Fibroblast of pulmonary artery (primary cell): ENCODE data around the gene CLTA.

Experiments used
- DNase-seq: peaks from one replicate; pipeline ENCODE4 v3.0.0-alpha.2; 2010; ENCODE audit warnings: low read depth
- H3K4me3 ChIP-seq: replicated peaks from 2 replicates; pipeline ENCODE4 v1.5.1; 2011; ENCODE audit warnings: low read depth, mild to moderate bottlenecking, control low read depth, low read length, moderate library complexity
- TF ChIP-seq, protein P1 (sequence below): IDR thresholded peaks from 2 replicates; pipeline ENCODE4 v1.5.1; 2011; ENCODE audit warnings: mild to moderate bottlenecking, control low read depth, low read length, inconsistent platforms; ENCODE audit errors: missing control alignments

The CLTA gene

DNA sequence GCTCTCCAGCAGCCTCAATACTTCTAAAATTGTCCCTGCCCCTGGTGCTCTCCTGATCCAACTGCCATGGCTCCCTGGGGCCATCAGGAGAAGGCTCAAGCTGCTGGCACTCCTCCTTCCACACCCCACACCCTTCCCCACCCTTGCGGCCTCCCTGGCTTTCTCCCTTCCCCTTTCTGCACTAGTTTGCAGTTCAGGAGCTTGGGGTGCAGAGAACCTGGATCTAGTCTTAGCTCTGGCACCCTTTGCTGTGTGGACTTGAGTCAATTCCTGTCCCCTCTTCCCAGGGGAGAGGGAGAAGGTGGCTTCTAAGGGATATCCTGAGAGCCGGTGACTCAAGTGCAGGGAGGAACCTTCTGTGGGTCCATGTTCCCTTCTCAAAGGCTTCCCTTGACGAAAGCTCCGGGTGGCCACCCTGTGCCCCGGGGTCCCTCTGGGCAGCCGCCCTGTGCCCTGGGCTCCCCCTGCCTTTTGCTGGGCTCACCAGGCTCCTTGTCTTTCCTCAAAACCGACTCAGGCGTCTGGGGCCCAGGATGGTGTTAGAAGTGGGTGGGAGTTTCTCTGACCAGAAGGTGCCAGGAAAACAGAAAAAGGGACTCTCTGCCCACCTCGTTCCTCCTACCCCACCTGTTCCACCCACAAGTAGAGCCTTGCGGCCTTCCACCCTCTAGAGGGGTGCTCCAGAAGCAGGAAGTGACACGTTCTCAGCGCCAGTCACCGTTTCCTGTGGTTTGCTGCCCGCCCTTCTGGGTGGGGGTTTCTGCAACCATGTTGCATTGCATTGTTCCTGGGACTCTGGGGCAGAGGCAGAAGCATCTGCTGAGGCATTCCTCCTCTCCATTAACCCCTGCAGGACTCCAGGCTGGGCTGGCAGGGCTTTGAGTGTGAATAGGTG, 39.2 kb upstream of the CLTA start:
- peak; percentile 85 for DNase-seq
- TF ChIP-seq, protein P1, sequence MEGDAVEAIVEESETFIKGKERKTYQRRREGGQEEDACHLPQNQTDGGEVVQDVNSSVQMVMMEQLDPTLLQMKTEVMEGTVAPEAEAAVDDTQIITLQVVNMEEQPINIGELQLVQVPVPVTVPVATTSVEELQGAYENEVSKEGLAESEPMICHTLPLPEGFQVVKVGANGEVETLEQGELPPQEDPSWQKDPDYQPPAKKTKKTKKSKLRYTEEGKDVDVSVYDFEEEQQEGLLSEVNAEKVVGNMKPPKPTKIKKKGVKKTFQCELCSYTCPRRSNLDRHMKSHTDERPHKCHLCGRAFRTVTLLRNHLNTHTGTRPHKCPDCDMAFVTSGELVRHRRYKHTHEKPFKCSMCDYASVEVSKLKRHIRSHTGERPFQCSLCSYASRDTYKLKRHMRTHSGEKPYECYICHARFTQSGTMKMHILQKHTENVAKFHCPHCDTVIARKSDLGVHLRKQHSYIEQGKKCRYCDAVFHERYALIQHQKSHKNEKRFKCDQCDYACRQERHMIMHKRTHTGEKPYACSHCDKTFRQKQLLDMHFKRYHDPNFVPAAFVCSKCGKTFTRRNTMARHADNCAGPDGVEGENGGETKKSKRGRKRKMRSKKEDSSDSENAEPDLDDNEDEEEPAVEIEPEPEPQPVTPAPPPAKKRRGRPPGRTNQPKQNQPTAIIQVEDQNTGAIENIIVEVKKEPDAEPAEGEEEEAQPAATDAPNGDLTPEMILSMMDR, result no peak
- H3K4me3 ChIP-seq, result no peak overlapping the region

DNA sequence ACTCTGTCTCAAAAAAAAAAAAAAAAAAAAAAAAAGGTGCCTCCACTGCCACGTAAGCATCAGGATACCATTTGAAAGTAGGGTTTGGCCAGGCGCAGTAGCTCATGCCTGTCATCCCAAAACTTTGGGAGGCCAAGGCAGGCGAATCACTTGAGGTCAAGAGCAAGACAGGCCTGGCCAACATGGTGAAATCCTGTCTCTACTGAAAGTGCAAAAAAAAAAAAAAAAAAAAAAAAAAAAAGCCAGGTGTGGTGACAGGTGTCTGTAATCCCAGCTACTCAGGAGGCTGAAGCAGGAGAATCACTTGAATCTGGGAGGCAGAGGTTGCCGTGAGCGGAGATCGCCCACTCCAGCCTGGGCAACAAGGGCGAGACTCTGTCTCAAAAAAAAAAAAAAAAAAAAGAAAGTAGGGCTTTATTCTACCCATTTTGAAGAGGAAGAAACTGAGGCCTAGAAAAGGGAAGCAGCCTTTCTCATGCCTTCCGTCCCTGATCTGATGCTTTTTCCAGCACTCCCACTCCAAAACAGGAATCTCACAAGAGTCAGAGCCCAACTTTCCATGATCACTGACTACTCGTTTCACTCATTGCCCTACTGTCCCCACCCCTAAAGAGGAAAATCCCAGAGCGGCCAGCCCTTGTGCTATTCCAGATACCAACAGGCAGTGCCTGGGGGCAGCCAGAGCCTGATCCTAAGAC, 37.8 kb upstream of the CLTA start:
- DNase-seq, result no peak
- H3K4me3 ChIP-seq, result no peak overlapping the region
- TF ChIP-seq, protein P1, result no peak

DNA sequence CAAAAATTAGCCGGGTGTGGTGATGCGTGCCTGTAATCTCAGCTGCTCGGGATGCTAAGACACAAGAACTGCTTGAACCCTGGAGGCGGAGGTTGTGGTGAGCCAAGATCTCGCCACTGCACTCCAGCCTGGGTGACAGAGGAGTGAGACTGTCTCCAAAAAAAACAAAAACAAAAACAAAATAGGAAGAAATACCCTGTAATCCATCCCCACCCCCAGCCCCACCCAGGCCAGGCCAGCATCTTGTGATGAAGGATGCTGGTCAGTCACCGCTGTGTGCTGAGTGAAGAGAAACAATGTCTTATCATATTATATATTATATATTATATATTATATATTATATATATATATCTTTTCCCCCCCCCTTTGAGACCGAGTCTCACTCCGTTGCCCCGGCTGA, 37.0 kb upstream of the CLTA start:
- TF ChIP-seq, protein P1, result no peak
- H3K4me3 ChIP-seq, result no peak overlapping the region
- no peak for DNase-seq

DNA sequence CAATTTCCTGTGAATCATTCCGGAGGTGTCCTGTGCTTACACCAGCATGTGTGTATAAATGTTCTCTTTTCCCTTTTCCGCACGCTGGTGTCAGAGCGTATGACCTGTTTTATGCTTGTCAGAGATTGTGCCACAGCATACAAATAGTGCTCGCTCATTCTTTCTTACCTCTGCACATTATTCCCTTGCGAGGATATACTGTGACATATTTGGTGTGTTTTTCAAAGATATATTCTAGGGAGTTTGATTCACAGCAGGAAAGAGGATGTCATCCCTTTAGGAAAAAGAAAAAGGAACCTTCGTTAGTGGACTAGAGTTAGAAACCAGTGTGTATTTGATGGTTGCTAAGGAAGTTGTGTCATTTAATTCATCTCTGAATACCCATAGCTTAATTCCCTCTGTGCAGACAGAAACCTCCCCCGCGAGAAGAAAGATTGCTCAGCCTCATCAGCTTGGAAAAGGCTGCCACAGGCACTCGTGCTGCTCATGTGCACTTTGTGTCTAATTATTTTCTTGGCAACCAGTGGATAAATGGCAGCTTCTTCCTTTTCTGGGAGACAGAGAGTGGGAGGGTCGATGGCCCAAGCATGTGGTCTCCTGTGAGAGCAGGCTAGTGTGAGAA, 36.3 kb upstream of the CLTA start:
- H3K4me3 ChIP-seq, result peak overlapping the region; percentile 3
- TF ChIP-seq, protein P1, result no peak
- DNase-seq, result peak; percentile 92

GRCh38 chr9:36156116-36156515, 34.6 kb upstream of the CLTA start:
- no peak overlapping the region for H3K4me3 ChIP-seq
- TF ChIP-seq, protein P1, result no peak
- DNase-seq, result no peak

DNA sequence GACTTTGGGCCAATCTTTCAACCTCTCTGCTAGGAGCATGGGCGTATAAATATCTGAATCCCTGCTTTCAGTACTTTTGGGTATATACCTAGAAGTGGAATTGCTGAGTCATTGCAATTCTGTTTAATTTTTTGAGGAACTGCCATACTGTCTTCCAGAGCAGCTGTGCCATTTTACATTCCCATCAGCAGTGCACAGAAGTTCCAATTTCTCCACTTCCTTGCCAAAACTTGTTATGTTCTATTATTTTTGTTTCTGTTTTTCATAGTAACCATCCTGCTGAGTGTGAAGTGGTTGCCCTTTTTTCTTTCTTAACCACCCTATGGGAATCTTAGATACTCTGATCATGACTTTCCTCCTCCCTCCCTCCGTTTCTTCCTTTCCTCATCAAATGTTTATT, 32.6 kb upstream of the CLTA start:
- TF ChIP-seq, protein P1, result no peak
- DNase-seq, result peak; percentile 87
- no peak overlapping the region for H3K4me3 ChIP-seq
